Tibial artery (tissue), 4 donors: ENCODE data around the gene SFMBT1.

Source experiments
- DNase-seq, 2 donors: peaks; one replicate each; pipeline ENCODE4 v3.0.0-alpha.2; 2019
- H3K27ac ChIP-seq, 2 donors: fragments of 200-600 bp; sonication (generic) in 1 of 2; 1 replicate in 1 of 2; 2 replicates in 1 of 2; pipeline ENCODE4 v1.5.1; 2018 to 2019; ENCODE audit warnings: mild to moderate bottlenecking in 1 of 2
- H3K27me3 ChIP-seq, 2 donors: fragments of 200-600 bp; sonication (generic) in 1 of 2; one replicate each; pipeline versions ENCODE4 v1.5.1 to v1.6.0; 2016 to 2019
- H3K36me3 ChIP-seq, 3 donors: fragments of 200-600 bp; sonication (generic) in 2 of 3; one replicate each; pipeline ENCODE4 v1.5.1; 2016 to 2019; ENCODE audit warnings: mild to moderate bottlenecking in 2 of 3
- H3K4me1 ChIP-seq, 4 donors: fragments of 200-600 bp; sonication (generic) in 2 of 4; 1 replicate in 3 of 4; 2 replicates in 1 of 4; pipeline ENCODE4 v1.5.1; 2016 to 2019
- H3K4me3 ChIP-seq, 2 donors: fragments of 200-600 bp; sonication (generic) in 1 of 2; 1 replicate in 1 of 2; 2 replicates in 1 of 2; pipeline ENCODE4 v1.5.1; 2018 to 2019; ENCODE audit warnings: mild to moderate bottlenecking in 2 of 2
- H3K9me3 ChIP-seq, 3 donors: fragments of 200-600 bp; sonication (generic) in 1 of 3; one replicate each; pipeline ENCODE4 v1.5.1; 2016 to 2019
- intact Hi-C: fragments of 100-400 bp; cut with DNase I; formaldehyde crosslinking; loops from one replicate; pipeline ENCODE4 v1.15.0; 2023; ENCODE audit warnings: low total_unique reads
- TF ChIP-seq, protein P1 (sequence below), 2 experiments: fragments of 200-600 bp in 1 of 2; fragments of 450-650 bp in 1 of 2; IDR thresholded peaks; one replicate each; pipeline ENCODE4 v1.5.1; 2017 to 2019; ENCODE audit warnings: antibody characterized with exemption in 2 of 2, mild to moderate bottlenecking in 1 of 2, moderate library complexity in 1 of 2

The SFMBT1 gene, protein sequence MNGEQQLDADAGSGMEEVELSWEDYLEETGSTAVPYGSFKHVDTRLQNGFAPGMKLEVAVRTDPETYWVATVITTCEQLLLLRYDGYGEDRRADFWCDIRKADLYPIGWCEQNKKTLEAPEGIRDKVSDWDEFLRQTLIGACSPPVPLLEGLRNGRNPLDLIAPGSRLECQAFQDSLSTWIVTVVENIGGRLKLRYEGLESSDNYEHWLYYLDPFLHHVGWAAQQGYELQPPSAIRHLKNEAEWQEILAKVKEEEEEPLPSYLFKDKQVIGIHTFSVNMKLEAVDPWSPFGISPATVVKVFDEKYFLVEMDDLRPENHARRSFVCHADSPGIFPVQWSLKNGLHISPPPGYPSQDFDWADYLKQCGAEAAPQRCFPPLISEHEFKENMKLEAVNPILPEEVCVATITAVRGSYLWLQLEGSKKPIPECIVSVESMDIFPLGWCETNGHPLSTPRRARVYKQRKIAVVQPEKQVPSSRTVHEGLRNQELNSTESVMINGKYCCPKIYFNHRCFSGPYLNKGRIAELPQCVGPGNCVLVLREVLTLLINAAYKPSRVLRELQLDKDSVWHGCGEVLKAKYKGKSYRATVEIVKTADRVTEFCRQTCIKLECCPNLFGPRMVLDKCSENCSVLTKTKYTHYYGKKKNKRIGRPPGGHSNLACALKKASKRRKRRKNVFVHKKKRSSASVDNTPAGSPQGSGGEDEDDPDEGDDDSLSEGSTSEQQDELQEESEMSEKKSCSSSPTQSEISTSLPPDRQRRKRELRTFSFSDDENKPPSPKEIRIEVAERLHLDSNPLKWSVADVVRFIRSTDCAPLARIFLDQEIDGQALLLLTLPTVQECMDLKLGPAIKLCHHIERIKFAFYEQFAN

DNA sequence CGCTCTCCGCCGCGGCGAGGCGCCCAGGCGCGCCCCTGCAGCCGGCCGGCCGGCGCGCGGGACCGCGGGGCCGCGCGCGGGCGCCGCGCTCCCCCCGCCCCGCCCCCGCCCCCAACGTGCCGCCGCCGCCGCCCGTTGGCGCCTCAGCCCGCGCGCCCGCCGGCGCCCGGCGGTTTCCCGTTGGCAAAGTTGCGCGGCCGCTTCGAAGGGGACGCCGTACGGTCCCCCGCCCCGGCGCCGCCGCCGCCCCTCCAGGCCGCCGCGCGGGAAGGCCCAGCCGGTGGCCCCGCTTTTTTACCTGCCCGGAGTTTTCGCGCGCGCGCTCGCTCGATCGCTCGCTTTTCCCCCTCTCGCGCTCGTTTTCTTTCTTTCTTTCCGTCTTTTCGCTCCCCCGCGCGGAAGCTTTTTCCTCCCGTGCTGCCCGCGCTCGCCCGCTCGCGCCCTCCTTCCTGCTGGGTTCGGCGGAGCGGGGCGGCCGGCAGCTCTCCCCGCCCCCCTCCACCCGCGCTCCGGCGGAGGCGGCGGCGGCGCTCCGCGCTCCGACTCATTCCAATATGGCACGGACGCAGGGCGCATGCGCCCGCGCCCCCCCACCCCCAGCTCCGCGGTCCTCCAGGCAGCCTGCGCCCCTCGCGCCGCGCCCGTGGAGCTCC lies at the start of gene SFMBT1:
TSS of gene SFMBT1 (minus strand) at position 556 of the 653 bp plus-strand sequence. CDS start 76,945 bp downstream, outside the sequence.
- H3K36me3 ChIP-seq = no peaks in the 10 kb centered on the region
- peak; percentile 58 to 77 for DNase-seq
- H3K27me3 ChIP-seq = no peaks in the 10 kb centered on the region
- H3K9me3 ChIP-seq = no peaks in the 10 kb centered on the region
- H3K4me3 ChIP-seq = peak within 1 kb of the TSS; percentile 96 to 98
- intact Hi-C loops = no loop called here
- TF ChIP-seq, protein P1, sequence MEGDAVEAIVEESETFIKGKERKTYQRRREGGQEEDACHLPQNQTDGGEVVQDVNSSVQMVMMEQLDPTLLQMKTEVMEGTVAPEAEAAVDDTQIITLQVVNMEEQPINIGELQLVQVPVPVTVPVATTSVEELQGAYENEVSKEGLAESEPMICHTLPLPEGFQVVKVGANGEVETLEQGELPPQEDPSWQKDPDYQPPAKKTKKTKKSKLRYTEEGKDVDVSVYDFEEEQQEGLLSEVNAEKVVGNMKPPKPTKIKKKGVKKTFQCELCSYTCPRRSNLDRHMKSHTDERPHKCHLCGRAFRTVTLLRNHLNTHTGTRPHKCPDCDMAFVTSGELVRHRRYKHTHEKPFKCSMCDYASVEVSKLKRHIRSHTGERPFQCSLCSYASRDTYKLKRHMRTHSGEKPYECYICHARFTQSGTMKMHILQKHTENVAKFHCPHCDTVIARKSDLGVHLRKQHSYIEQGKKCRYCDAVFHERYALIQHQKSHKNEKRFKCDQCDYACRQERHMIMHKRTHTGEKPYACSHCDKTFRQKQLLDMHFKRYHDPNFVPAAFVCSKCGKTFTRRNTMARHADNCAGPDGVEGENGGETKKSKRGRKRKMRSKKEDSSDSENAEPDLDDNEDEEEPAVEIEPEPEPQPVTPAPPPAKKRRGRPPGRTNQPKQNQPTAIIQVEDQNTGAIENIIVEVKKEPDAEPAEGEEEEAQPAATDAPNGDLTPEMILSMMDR (IDR thresholded peaks at IDR 0.05) = no peak
- H3K4me1 ChIP-seq = peaks cover 0 to 15% (median 9%) of the 10 kb centered on the region in 4 donors
- H3K27ac ChIP-seq = peak within 1 kb of the TSS; percentile 88 to 91

DNA sequence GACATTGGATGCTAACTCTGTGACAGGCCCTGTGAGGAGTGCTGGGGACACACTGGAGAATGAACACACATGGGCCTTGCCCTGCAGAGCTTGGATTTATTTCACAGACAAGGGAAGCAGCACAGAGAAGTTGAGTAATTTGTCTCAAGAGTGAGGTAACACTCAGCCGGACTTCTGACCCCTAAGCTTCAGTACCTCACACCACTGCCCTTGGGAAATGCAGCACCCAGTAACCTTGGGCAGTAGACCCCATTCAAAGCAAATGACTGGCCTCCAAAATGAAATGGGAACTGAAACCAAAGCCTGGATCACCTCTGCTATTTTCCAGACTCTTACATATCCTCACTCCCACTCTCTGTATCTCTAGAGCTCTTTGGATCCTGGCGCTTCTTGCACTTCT lies 47.1 kb upstream of the SFMBT1 start:
- TF ChIP-seq, protein P1 (IDR thresholded peaks at IDR 0.05) = no peak
- Histone ChIP-seq H3K27ac (no peak overlapping the region), H3K36me3 (peaks cover 29 to 82% (median 81%) of the 10 kb centered on the region in 3 donors), H3K9me3 (no peaks in the 10 kb centered on the region), H3K27me3 (no peaks in the 10 kb centered on the region), H3K4me3 (no peak overlapping the region), H3K4me1 (peaks cover 0 to 3% (median 0%) of the 10 kb centered on the region in 4 donors)
- intact Hi-C loops = loop anchor here (5.0 kb wide), 1 partner anchor 514 kb away; no protein-coding TSS in a partner anchor
- DNase-seq = no peak

DNA sequence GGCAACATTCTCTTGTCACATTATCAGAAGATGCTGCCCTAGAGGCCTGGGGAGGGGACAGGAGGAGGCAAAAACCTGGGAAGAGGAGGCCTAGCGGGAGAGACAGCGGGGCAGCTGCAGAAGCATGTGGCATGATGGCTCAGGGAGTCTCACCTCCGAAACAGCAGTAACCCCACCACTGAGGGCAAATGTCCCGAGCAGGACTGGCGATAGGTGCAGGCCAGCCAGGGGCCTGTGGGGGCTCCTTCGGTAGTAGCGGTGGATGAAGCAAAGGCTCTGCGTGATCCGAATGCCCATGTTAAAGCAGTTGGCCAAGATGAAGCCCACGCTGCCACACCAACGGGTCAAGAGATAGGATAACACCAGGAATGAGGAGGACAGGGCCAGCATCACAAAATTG lies 46.3 kb upstream of the SFMBT1 start:
- TF ChIP-seq, protein P1 (IDR thresholded peaks at IDR 0.05) = no peak
- intact Hi-C loops = loop anchor here (5.0 kb wide), 1 partner anchor 515 kb away; no protein-coding TSS in a partner anchor
- Histone ChIP-seq H3K4me3 (no peak overlapping the region), H3K9me3 (no peaks in the 10 kb centered on the region), H3K36me3 (peaks cover 27 to 80% (median 78%) of the 10 kb centered on the region in 3 donors), H3K27ac (no peak overlapping the region), H3K4me1 (peaks cover 0 to 3% (median 0%) of the 10 kb centered on the region in 4 donors), H3K27me3 (no peaks in the 10 kb centered on the region)
- no peak for DNase-seq

DNA sequence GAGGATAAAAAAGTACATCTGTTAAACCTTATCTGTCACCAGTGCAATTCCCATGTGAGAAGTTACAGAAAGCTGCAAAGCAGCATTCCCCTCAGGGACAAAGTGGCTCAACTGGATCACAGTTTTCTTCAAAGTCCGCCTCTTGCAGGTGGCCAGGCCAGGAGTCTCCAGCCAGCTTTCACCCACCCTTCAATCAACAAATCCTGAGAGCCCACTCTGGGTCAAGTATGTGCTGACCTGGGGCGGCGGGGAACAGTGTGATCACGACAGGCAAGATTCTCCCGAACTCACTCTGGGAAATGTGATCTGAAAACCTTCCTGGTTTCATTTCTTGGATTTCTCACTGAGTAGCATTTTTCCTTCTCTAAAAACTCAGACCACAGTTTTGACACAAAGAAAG lies 45.1 kb upstream of the SFMBT1 start:
- H3K4me1 ChIP-seq = peaks cover 0 to 3% (median 0%) of the 10 kb centered on the region in 4 donors
- H3K9me3 ChIP-seq = no peaks in the 10 kb centered on the region
- no peak overlapping the region for H3K4me3 ChIP-seq
- no peak overlapping the region for H3K27ac ChIP-seq
- intact Hi-C loops = loop anchor here (5.0 kb wide), 1 partner anchor 516 kb away; no protein-coding TSS in a partner anchor
- no peak for DNase-seq
- no peaks in the 10 kb centered on the region for H3K27me3 ChIP-seq
- TF ChIP-seq, protein P1 (IDR thresholded peaks at IDR 0.05) = no peak
- H3K36me3 ChIP-seq = peaks cover 27 to 73% (median 67%) of the 10 kb centered on the region in 3 donors

DNA sequence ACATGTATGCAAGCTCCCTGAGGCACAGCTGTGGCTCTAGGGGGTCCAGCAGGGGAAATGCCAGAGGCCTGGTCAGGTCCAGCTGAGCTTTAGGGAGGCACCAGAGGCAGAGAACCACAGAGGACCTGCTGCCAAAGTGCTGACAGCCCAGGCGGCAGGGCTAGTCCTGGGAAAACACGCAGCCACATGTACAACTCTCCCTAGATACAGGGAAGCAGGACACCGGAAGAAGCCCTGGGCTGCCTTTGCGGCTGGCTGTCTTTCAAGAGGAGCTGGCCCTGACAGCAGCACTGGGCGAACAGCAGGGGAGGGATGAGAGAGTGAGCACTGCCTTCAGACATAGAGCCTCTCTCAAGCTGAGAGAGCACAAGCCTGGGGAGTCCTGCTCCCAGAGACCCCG lies 43.6 kb upstream of the SFMBT1 start:
- Histone ChIP-seq H3K36me3 (peaks cover 27 to 70% (median 61%) of the 10 kb centered on the region in 3 donors), H3K27ac (no peak overlapping the region), H3K27me3 (no peaks in the 10 kb centered on the region), H3K9me3 (no peaks in the 10 kb centered on the region), H3K4me1 (peaks cover 0 to 3% (median 0%) of the 10 kb centered on the region in 4 donors), H3K4me3 (no peak overlapping the region)
- DNase-seq = no peak
- TF ChIP-seq, protein P1 (IDR thresholded peaks at IDR 0.05) = no peak
- intact Hi-C loops = no loop called here
